COLO668 (cell line): Measurements from ENCODE around the gene TAMALIN.
A peak's percentile ranks its signal among the peaks of the same experiment; 100 is the strongest.

Experiments
- DNase-seq: peaks from one replicate; lab custom pipeline; 2025; ENCODE audit not compliant: unreplicated experiment; lab: John Stamatoyannopoulos, UW

The TAMALIN gene

GRCh38 chr12:52035926-52036325, 29.2 kb downstream of the TAMALIN start:
- DNase-seq, result no peak

GRCh38 chr12:52036587-52037171, 29.9 kb downstream of the TAMALIN start:
- DNase-seq, result peak; percentile 84

- DNase-seq, result peak; percentile 24
Observed at GRCh38 chr12:52037248-52037861, 30.6 kb downstream of the TAMALIN start.

GRCh38 chr12:52038447-52038846, 31.7 kb downstream of the TAMALIN start:
- DNase-seq, result no peak

GRCh38 chr12:52041035-52041434, 34.3 kb downstream of the TAMALIN start:
- DNase-seq, result no peak

- peak; percentile 11 for DNase-seq
Observed at GRCh38 chr12:52041695-52042123, 35.0 kb downstream of the TAMALIN start.

GRCh38 chr12:52042706-52043385, 36.1 kb downstream of the TAMALIN start:
- DNase-seq, result peak; percentile 74

GRCh38 chr12:52043386-52044212, 36.9 kb downstream of the TAMALIN start:
- DNase-seq, result peak; percentile 47

- DNase-seq, result no peak
Observed at GRCh38 chr12:52044292-52044983, 37.7 kb downstream of the TAMALIN start.

- DNase-seq, result no peak
Observed at GRCh38 chr12:52045794-52046199, 39.1 kb downstream of the TAMALIN start.

- DNase-seq, result no peak
Observed at GRCh38 chr12:52046859-52047258, 40.1 kb downstream of the TAMALIN start.

- DNase-seq, result no peak
Observed at GRCh38 chr12:52049286-52049685, 42.5 kb downstream of the TAMALIN start.

GRCh38 chr12:52049688-52050087, 42.9 kb downstream of the TAMALIN start:
- no peak for DNase-seq

GRCh38 chr12:52050116-52050757, 43.5 kb downstream of the TAMALIN start:
- DNase-seq, result peak; percentile 74

- peak; percentile 87 for DNase-seq
Observed at GRCh38 chr12:52050758-52051541, 44.2 kb downstream of the TAMALIN start, which contains the start of gene NR4A1. NR4A1 (plus strand) TSS chr12:52051442; CDS start chr12:52054329, 2,887 bp downstream.

- peak; percentile 16 for DNase-seq
Observed at GRCh38 chr12:52052468-52053186, 45.9 kb downstream of the TAMALIN start.

- DNase-seq, result no peak
Observed at GRCh38 chr12:52053536-52054209, 46.9 kb downstream of the TAMALIN start.

- DNase-seq, result no peak
Observed at GRCh38 chr12:52054231-52054832, 47.6 kb downstream of the TAMALIN start.
